ENCODE data around the gene SLC7A5. TPM values are rescaled to one million over a fixed set of nuclear protein-coding genes. Genes with fewer than 3 reads are reported as not detected.
"Not testable (repeated sequence)": the region's sequence is repeated elsewhere in the genome, so short reads cannot be mapped to it uniquely, and the experiment has no call there.

The SLC7A5 gene
- total RNA-seq, 2 experiments from 2014 or later = 140 to 283 TPM

- H3K4me1 ChIP-seq (ENCODE audit: insufficient read depth, low read length, poor library complexity, severe bottlenecking); H4K20me1 ChIP-seq (ENCODE audit: insufficient read depth, low read length); H3K79me2 ChIP-seq (ENCODE audit: insufficient read depth, low read depth, low read length); POLR2A ChIA-PET; BruUV-seq (replicated peaks); H3K9me2 ChIP-seq (ENCODE audit: insufficient read depth, low read length); H3K9me3 ChIP-seq (ENCODE audit: low read length); H3K27ac ChIP-seq (ENCODE audit: low read depth, low read length, poor library complexity, severe bottlenecking); H2AFZ ChIP-seq (ENCODE audit: low read length); H3K36me3 ChIP-seq (ENCODE audit: insufficient read depth, low read length): not testable (repeated sequence)
- Histone ChIP-seq H3K4me3 (ENCODE audit: low read depth, low read length, poor library complexity, severe bottlenecking) (peak overlapping the region; percentile 20), H3K4me2 (ENCODE audit: low read length) (peak overlapping the region; percentile 61)
- DNase-seq (ENCODE audit: low spot score) = peak; percentile 83
- CTCF ChIA-PET (ENCODE audit: unreplicated experiment) = interaction anchor here (1.1 kb wide), 1 partner anchor 130 kb away, joined by 3 read pairs; no protein-coding TSS in a partner anchor
- TF ChIP-seq, protein P1, sequence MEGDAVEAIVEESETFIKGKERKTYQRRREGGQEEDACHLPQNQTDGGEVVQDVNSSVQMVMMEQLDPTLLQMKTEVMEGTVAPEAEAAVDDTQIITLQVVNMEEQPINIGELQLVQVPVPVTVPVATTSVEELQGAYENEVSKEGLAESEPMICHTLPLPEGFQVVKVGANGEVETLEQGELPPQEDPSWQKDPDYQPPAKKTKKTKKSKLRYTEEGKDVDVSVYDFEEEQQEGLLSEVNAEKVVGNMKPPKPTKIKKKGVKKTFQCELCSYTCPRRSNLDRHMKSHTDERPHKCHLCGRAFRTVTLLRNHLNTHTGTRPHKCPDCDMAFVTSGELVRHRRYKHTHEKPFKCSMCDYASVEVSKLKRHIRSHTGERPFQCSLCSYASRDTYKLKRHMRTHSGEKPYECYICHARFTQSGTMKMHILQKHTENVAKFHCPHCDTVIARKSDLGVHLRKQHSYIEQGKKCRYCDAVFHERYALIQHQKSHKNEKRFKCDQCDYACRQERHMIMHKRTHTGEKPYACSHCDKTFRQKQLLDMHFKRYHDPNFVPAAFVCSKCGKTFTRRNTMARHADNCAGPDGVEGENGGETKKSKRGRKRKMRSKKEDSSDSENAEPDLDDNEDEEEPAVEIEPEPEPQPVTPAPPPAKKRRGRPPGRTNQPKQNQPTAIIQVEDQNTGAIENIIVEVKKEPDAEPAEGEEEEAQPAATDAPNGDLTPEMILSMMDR (conservative IDR thresholded peaks at IDR 0.05; ENCODE audit: low read length) = peak; percentile 88
- intact Hi-C loops (cut with micrococcal nuclease; ENCODE audit: unreplicated experiment) = loop anchor here (1.0 kb wide), 2 partner anchors 31 to 130 kb away; no protein-coding TSS in a partner anchor
Measured at GRCh38 chr16:87909203-87909935, 40.1 kb upstream of the SLC7A5 start.

DNA sequence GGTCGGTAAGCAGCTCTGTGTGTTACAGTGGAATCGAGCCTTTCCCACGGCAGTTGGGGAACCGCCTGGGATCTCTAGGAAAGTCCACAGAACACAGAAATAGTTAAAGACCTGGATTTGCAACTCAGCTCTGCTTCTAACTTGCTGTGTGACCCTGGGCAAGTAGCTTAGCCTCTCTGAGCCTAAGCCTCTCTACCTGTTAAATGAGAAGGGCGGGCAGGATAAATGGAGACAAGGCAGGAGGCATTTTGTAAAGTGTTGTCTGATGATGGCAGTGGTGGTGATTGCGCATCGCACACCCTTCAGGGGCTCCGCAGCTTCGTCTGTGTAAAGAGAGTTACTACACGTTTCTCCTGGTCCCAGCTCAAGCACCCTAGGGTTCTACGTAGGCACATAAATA is 38.8 kb upstream of the SLC7A5 start:
- H3K9me3 ChIP-seq (ENCODE audit: low read length); CTCF ChIA-PET (ENCODE audit: unreplicated experiment); H2AFZ ChIP-seq (ENCODE audit: low read length); H3K79me2 ChIP-seq (ENCODE audit: insufficient read depth, low read depth, low read length); H3K36me3 ChIP-seq (ENCODE audit: insufficient read depth, low read length); H3K4me3 ChIP-seq (ENCODE audit: low read depth, low read length, poor library complexity, severe bottlenecking); intact Hi-C loops (cut with micrococcal nuclease; ENCODE audit: unreplicated experiment); H3K9me2 ChIP-seq (ENCODE audit: insufficient read depth, low read length); DNase-seq (ENCODE audit: low spot score); BruUV-seq (replicated peaks); H3K27ac ChIP-seq (ENCODE audit: low read depth, low read length, poor library complexity, severe bottlenecking); H3K4me1 ChIP-seq (ENCODE audit: insufficient read depth, low read length, poor library complexity, severe bottlenecking); POLR2A ChIA-PET; H4K20me1 ChIP-seq (ENCODE audit: insufficient read depth, low read length); H3K4me2 ChIP-seq (ENCODE audit: low read length): not testable (repeated sequence)

DNA sequence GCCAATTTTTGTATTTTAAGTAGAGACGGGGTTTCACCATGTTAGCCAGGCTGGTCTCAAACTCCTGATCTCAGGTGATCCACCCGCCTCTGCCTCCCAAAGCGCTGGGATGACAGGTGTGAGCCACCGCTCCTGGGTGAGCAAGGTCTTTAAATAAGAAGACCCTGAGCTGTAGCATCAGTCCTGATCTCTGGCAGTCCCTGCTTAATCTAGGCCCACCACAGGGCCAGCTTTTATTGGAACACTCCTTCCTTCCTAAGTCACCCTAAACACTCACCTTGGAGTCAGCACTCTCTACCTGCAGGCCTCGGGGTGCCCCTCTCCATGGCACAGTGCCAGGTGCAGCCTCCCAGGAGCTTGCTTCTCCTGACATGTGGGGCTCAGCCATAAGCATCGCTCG is 36.2 kb upstream of the SLC7A5 start:
- H2AFZ ChIP-seq (ENCODE audit: low read length); H4K20me1 ChIP-seq (ENCODE audit: insufficient read depth, low read length); H3K36me3 ChIP-seq (ENCODE audit: insufficient read depth, low read length); H3K9me3 ChIP-seq (ENCODE audit: low read length); H3K9me2 ChIP-seq (ENCODE audit: insufficient read depth, low read length); DNase-seq (ENCODE audit: low spot score); BruUV-seq (replicated peaks); CTCF ChIA-PET (ENCODE audit: unreplicated experiment); POLR2A ChIA-PET; H3K4me3 ChIP-seq (ENCODE audit: low read depth, low read length, poor library complexity, severe bottlenecking); H3K4me2 ChIP-seq (ENCODE audit: low read length); H3K79me2 ChIP-seq (ENCODE audit: insufficient read depth, low read depth, low read length); H3K4me1 ChIP-seq (ENCODE audit: insufficient read depth, low read length, poor library complexity, severe bottlenecking); intact Hi-C loops (cut with micrococcal nuclease; ENCODE audit: unreplicated experiment); H3K27ac ChIP-seq (ENCODE audit: low read depth, low read length, poor library complexity, severe bottlenecking): not testable (repeated sequence)

GRCh38 chr16:87904963-87905362 is 35.7 kb upstream of the SLC7A5 start:
- H4K20me1 ChIP-seq (ENCODE audit: insufficient read depth, low read length); H3K4me2 ChIP-seq (ENCODE audit: low read length); intact Hi-C loops (cut with micrococcal nuclease; ENCODE audit: unreplicated experiment); H3K9me3 ChIP-seq (ENCODE audit: low read length); H3K9me2 ChIP-seq (ENCODE audit: insufficient read depth, low read length); H3K4me1 ChIP-seq (ENCODE audit: insufficient read depth, low read length, poor library complexity, severe bottlenecking); BruUV-seq (replicated peaks); POLR2A ChIA-PET; DNase-seq (ENCODE audit: low spot score); H2AFZ ChIP-seq (ENCODE audit: low read length); H3K79me2 ChIP-seq (ENCODE audit: insufficient read depth, low read depth, low read length); CTCF ChIA-PET (ENCODE audit: unreplicated experiment); H3K27ac ChIP-seq (ENCODE audit: low read depth, low read length, poor library complexity, severe bottlenecking); H3K4me3 ChIP-seq (ENCODE audit: low read depth, low read length, poor library complexity, severe bottlenecking); H3K36me3 ChIP-seq (ENCODE audit: insufficient read depth, low read length): not testable (repeated sequence)

DNA sequence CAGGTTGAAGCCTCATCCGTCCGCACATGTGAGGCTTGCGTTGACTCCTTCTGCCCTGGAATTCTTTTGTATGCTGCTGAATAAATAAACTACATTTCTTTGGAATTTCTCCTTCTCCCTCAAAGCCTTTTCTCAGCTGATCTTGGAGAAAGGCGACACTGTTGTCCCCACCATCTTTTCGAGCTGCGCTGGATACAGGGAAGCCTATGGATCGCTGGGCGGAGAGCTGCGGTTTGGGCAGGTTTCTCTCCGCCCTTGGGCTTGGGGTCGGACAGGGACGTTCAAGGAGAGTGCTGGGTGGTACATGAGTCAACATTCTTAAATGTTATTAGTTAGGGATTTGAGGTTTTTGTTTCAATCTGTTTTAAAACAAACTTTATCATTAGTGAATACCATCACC is 31.2 kb upstream of the SLC7A5 start:
- H3K27ac ChIP-seq (ENCODE audit: low read depth, low read length, poor library complexity, severe bottlenecking); POLR2A ChIA-PET: not testable (repeated sequence)

More for the DNA sequence above, 31.2 kb upstream of the SLC7A5 start:
- H3K4me2 ChIP-seq (ENCODE audit: low read length); CTCF ChIA-PET (ENCODE audit: unreplicated experiment); H3K9me3 ChIP-seq (ENCODE audit: low read length); H2AFZ ChIP-seq (ENCODE audit: low read length); H3K79me2 ChIP-seq (ENCODE audit: insufficient read depth, low read depth, low read length); H3K36me3 ChIP-seq (ENCODE audit: insufficient read depth, low read length); H3K9me2 ChIP-seq (ENCODE audit: insufficient read depth, low read length); intact Hi-C loops (cut with micrococcal nuclease; ENCODE audit: unreplicated experiment); H4K20me1 ChIP-seq (ENCODE audit: insufficient read depth, low read length); BruUV-seq (replicated peaks); H3K4me3 ChIP-seq (ENCODE audit: low read depth, low read length, poor library complexity, severe bottlenecking); DNase-seq (ENCODE audit: low spot score): not testable (repeated sequence)
- H3K4me1 ChIP-seq (ENCODE audit: insufficient read depth, low read length, poor library complexity, severe bottlenecking) = peaks cover 26% of the 10 kb centered on the region
